A549 (cell line): ENCODE data around the gene PTGES2. TPM values are rescaled to one million over a fixed set of nuclear protein-coding genes. Genes with fewer than 3 reads are reported as not detected.

Source experiments
- ATAC-seq, 2 experiments: fragments of 200-7000 bp in 1 of 2; fragments of >200 bp in 1 of 2; cut with Nextera tagmentation in 1 of 2; cut with Tn5 transposase in 1 of 2; 3 replicates each; pipeline versions ENCODE4 v1.8.0 to v1.9.1; 2018 to 2020; ENCODE audit warnings: mild to moderate bottlenecking in 1 of 2, moderate library complexity in 1 of 2
- CTCF ChIA-PET: fragments of 300-600 bp; sonication (Branson Sonifier 250); formaldehyde crosslinking; extraction: SDS; loops from one replicate; lab custom pipeline; 2021; ENCODE audit warnings: antibody characterized with exemption, inconsistent platforms; lab: Yijun Ruan, JAX
- POLR2A ChIA-PET: fragments of 350-600 bp; formaldehyde crosslinking; extraction: SDS; loops from one replicate; lab custom pipeline; 2021; ENCODE audit warnings: antibody characterized with exemption, inconsistent platforms; lab: Yijun Ruan, JAX
- DNase-seq, 2 experiments: peaks; one replicate each; pipeline versions ENCODE4 v3.0.0 to v3.0.0-alpha.2; 2011 to 2016; ENCODE audit warnings: low read depth in 1 of 2, low spot score in 1 of 2
- FAIRE-seq: peaks from 2 replicates; lab custom pipeline; 2011; peaks lifted over from hg19 to GRCh38; lab: Jason Lieb, UNC
- H3K27ac ChIP-seq, 2 experiments: fragments of >200 bp; sonication (Bioruptor Twin); formaldehyde crosslinking; 3 replicates each; pipeline ENCODE4 v1.5.1; 2016 to 2017
- H3K4me1 ChIP-seq: fragments of >200 bp; sonication (Bioruptor Twin); formaldehyde crosslinking; 3 replicates; pipeline ENCODE4 v1.6.1; 2016
- H3K4me2 ChIP-seq: fragments of >200 bp; sonication (Bioruptor Twin); formaldehyde crosslinking; 3 replicates; pipeline ENCODE4 v1.6.1; 2016
- H3K4me3 ChIP-seq: fragments of >200 bp; sonication (Bioruptor Twin); formaldehyde crosslinking; 3 replicates; pipeline ENCODE4 v1.5.1; 2016
- H3K9me3 ChIP-seq: fragments of >200 bp; sonication (Bioruptor Twin); formaldehyde crosslinking; 3 replicates; pipeline ENCODE4 v1.6.1; 2016
- BCL3 ChIP-seq: fragments of >200 bp; sonication (Bioruptor Twin); formaldehyde crosslinking; IDR thresholded peaks from 3 replicates; pipeline ENCODE4 v1.6.1; 2016
- BHLHE40 ChIP-seq: IDR thresholded peaks from 2 replicates; pipeline ENCODE4 v1.6.1; 2012; ENCODE audit warnings: low read depth, low read length, inconsistent platforms
- CHD2 ChIP-seq: fragments of 150-350 bp; IDR thresholded peaks from 2 replicates; pipeline ENCODE4 v1.6.1; 2014; ENCODE audit warnings: low read length; ENCODE audit not compliant: partially characterized antibody
- EHF ChIP-seq: fragments of 250-450 bp; sonication (Bioruptor Pico); IDR thresholded peaks from 2 replicates; pipeline ENCODE4 v1.5.0; 2020; ENCODE audit warnings: mild to moderate bottlenecking
- EHMT2 ChIP-seq: fragments of 200-600 bp; sonication (generic); IDR thresholded peaks from 2 replicates; pipeline ENCODE4 v1.6.1; 2016; ENCODE audit warnings: antibody characterized with exemption, low read depth, mild to moderate bottlenecking, moderate library complexity
- FOSL2 ChIP-seq, 2 experiments: fragments of 450-650 bp in 1 of 2; fragments of >200 bp in 1 of 2; sonication (Bioruptor Twin) in 1 of 2; formaldehyde crosslinking; IDR thresholded peaks; 2 replicates each; pipeline versions ENCODE4 v1.5.0 to v1.6.1; 2016 to 2020; ENCODE audit warnings: mild to moderate bottlenecking in 1 of 2, moderate library complexity in 1 of 2
- FOXS1 ChIP-seq: fragments of 250-450 bp; sonication (Bioruptor Pico); IDR thresholded peaks from 2 replicates; pipeline ENCODE4 v1.5.0; 2020; ENCODE audit warnings: mild to moderate bottlenecking, moderate library complexity
- HOXB5 ChIP-seq: fragments of 250-450 bp; sonication (Bioruptor Pico); IDR thresholded peaks from 2 replicates; pipeline ENCODE4 v1.5.0; 2020; ENCODE audit warnings: mild to moderate bottlenecking, moderate library complexity
- KDM5A ChIP-seq: fragments of 200-600 bp; sonication (generic); IDR thresholded peaks from 2 replicates; pipeline ENCODE4 v1.6.1; 2016; ENCODE audit warnings: antibody characterized with exemption, mild to moderate bottlenecking
- MAZ ChIP-seq: fragments of 150-350 bp; IDR thresholded peaks from 2 replicates; pipeline ENCODE4 v1.6.1; 2014; ENCODE audit warnings: antibody characterized with exemption, low read depth, low read length, borderline replicate concordance
- NFE2L2 ChIP-seq: fragments of 150-350 bp; conservative IDR thresholded peaks from 2 replicates; pipeline ENCODE4 v1.6.1; 2014; ENCODE audit warnings: low read length
- NR3C1 ChIP-seq: fragments of >200 bp; sonication (Bioruptor Twin); formaldehyde crosslinking; IDR thresholded peaks from 3 replicates; pipeline ENCODE4 v1.6.1; 2017
- RAD21 ChIP-seq, 2 experiments: fragments of >200 bp in 1 of 2; sonication (Bioruptor Twin) in 1 of 2; formaldehyde crosslinking in 1 of 2; IDR thresholded peaks in 1 of 2; conservative IDR thresholded peaks in 1 of 2; 2 replicates in 1 of 2; 3 replicates in 1 of 2; pipeline ENCODE4 v1.6.1; 2012 to 2018; ENCODE audit warnings: inconsistent platforms in 1 of 2
- RFX5 ChIP-seq: fragments of 450-650 bp; IDR thresholded peaks from 2 replicates; pipeline ENCODE4 v1.7.1; 2014; ENCODE audit warnings: antibody characterized with exemption, mild to moderate bottlenecking, moderate library complexity
- SMC3 ChIP-seq: fragments of >200 bp; sonication (Bioruptor Twin); formaldehyde crosslinking; IDR thresholded peaks from 3 replicates; pipeline ENCODE4 v1.6.1; 2018; ENCODE audit warnings: inconsistent platforms
- USF2 ChIP-seq: fragments of 450-650 bp; IDR thresholded peaks from 2 replicates; pipeline ENCODE4 v1.6.1; 2014; ENCODE audit warnings: antibody characterized with exemption
- ZFP36 ChIP-seq: fragments of 450-650 bp; IDR thresholded peaks from 2 replicates; pipeline ENCODE4 v1.6.1; 2014; ENCODE audit warnings: borderline replicate concordance; ENCODE audit not compliant: partially characterized antibody
- ZSCAN20 ChIP-seq: fragments of 250-450 bp; sonication (Bioruptor Pico); IDR thresholded peaks from 2 replicates; pipeline ENCODE4 v1.8.0; 2022; ENCODE audit warnings: mild to moderate bottlenecking, moderate library complexity
- WGBS: methylation state at CpG from one replicate; pipeline ENCODE4 v1.1.6; 2017; ENCODE audit errors: missing lambda C conversion rate; 5-methylcytosine and 5-hydroxymethylcytosine counted together
- polyA plus RNA-seq, 4 experiments: library from polyadenylated mRNA; depleted of rRNA in 3 of 4; stranded (reverse); fragments of >200 nt; fragmentation: RNase III in 1 of 4; extraction: RNeasy Plus Mini Kit Qiagen cat#74134 plus additional on column Dnase treatment in 1 of 4; gene quantifications; 2 replicates in 3 of 4; 3 replicates in 1 of 4; pipeline ENCODE4 v1.2.3, GENCODE V29; 2011 to 2017

Gene PTGES2
- polyA plus RNA-seq, 2 of the 4 experiments (the other 2 are of a cell fraction), result 94.1 to 94.5 TPM

- DNase-seq (no peak), ATAC-seq (no peak), FAIRE-seq (no peak)
- no peak overlapping the region for H3K4me3 ChIP-seq
- no peak overlapping the region for H3K27ac ChIP-seq
- H3K4me1 ChIP-seq, result peaks cover 26% of the 10 kb centered on the region
- POLR2A ChIA-PET, result no interaction called here
- H3K9me3 ChIP-seq, result no peaks in the 10 kb centered on the region
- no peak overlapping the region for H3K4me2 ChIP-seq
- CTCF ChIA-PET, result interaction anchor here (1.0 kb wide), 1 partner anchor 110 kb away, joined by 3 read pairs; no protein-coding TSS in a partner anchor
- TF ChIP-seq HOXB5 (CRISPR knock-in tag) (no peak), SMC3 (no peak), RFX5 (no peak), NR3C1 (no peak), RAD21 (conservative IDR thresholded peaks at IDR 0.05 in 1 of 2, IDR thresholded peaks at IDR 0.05 in 1 of 2) (no peak), EHMT2 (no peak), BHLHE40 (no peak), ZFP36 (no peak), EHF (no peak), FOXS1 (CRISPR knock-in tag) (no peak)
- WGBS, result 71% methylated on average over 8 of the region's 8 CpGs
Observed at GRCh38 chr9:128145536-128145935, 18.0 kb upstream of the PTGES2 start.

GRCh38 chr9:128144239-128145181, 17.0 kb upstream of the PTGES2 start:
- H3K4me2 ChIP-seq, result no peak overlapping the region

More at GRCh38 chr9:128144239-128145181, 17.0 kb upstream of the PTGES2 start:
- no peak for DNase-seq
- H3K4me3 ChIP-seq, result no peak overlapping the region
- ChIA-PET CTCF (interaction anchor here (1.0 to 3.7 kb wide), 5 partner anchors 15 to 111 kb away, joined by 3 to 22 read pairs (median 6); no protein-coding TSS in a partner anchor), POLR2A (no interaction called here)
- no peaks in the 10 kb centered on the region for H3K9me3 ChIP-seq
- WGBS, result 79% methylated on average over 13 of the region's 22 CpGs
- TF ChIP-seq KDM5A (no peak), HOXB5 (CRISPR knock-in tag) (no peak), SMC3 (no peak), BHLHE40 (no peak), ZSCAN20 (CRISPR knock-in tag) (no peak), CHD2 (no peak), MAZ (no peak), USF2 (no peak), FOSL2 (IDR thresholded peaks at IDR 0.05) (no peak), FOSL2 (CRISPR knock-in tag; IDR thresholded peaks at IDR 0.05) (no peak), NFE2L2 (no peak), BCL3 (no peak), ZFP36 (no peak)
- FAIRE-seq, result no peak
- no peak overlapping the region for H3K27ac ChIP-seq
- peaks cover 16% of the 10 kb centered on the region for H3K4me1 ChIP-seq
- no peak for ATAC-seq
